Measurements from ENCODE around the gene SCGB3A2. TPM values are rescaled to one million over a fixed set of nuclear protein-coding genes. Genes with fewer than 3 reads are reported as not detected.

Gene SCGB3A2
- polyA plus RNA-seq, 4 donors = 0.97 to 2.2 TPM; not detected in 2

DNA sequence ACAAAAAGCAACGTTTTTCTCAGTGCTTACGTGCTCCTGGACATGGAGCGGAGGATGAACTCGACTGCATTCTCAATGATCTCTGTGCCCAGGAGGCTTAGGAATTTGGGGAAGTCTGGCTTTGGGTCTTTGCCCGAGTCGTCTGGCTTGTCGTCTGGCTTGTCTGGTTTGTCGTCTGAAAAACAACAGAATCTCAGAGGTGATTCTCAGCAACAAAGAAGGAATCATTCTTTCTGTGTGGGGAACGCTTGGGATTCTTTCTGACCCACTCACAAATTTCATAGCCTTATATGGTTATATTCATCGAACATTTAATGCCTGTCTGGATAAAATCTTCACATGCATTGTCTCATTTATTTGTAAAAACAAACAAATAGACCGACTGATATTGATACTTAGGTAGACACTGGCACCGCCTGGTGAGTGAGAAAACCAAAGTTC lies 23.1 kb downstream of the SCGB3A2 start:
- no peak for DNase-seq (ENCODE audit: low read depth in 4 of 4, low spot score in 3 of 4)

DNA sequence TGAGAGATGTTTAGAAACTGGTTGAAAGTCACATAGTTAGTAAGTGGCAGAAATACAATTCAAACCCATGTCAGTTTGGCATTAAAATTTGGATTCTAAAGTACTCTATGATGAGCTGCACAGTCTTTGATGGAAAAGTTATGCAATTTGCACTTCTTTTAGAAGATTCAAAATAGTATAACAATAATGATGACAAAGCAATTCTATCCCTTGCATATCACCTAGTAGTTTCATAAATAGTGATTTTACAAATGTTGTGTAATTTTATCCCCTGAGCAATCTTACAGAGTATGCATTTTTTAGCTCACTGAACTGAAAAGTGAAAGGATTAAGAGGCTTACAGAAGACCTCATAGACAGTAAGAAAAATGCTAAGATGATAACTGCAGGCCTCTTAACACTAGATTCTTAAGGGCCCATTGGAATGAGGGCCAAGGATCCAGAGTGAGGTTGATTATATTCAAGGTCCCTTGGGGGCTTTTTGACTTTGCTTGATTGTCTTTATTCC lies 24.2 kb downstream of the SCGB3A2 start:
- DNase-seq (ENCODE audit: low read depth in 4 of 4, low spot score in 3 of 4) = no peak

DNA sequence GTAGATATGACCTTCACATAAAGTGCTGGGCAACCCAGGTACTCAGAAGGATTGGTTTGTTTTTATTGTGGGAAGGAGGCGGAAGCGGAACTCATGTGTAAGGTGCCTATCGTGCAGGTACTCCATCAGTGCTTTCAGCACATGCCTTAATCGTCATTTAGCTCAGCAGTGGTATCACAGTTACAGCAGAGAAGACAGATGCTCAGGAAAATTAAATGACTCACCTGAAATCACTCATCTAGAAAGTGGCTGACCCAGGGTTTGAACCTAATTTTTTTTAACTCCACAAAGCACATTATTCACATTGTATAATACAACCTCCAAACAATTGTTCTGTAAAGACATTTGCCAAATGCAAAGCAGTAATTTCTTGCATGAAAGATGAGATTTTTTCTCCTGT lies 25.6 kb downstream of the SCGB3A2 start:
- DNase-seq (ENCODE audit: low read depth in 4 of 4, low spot score in 3 of 4) = no peak

DNA sequence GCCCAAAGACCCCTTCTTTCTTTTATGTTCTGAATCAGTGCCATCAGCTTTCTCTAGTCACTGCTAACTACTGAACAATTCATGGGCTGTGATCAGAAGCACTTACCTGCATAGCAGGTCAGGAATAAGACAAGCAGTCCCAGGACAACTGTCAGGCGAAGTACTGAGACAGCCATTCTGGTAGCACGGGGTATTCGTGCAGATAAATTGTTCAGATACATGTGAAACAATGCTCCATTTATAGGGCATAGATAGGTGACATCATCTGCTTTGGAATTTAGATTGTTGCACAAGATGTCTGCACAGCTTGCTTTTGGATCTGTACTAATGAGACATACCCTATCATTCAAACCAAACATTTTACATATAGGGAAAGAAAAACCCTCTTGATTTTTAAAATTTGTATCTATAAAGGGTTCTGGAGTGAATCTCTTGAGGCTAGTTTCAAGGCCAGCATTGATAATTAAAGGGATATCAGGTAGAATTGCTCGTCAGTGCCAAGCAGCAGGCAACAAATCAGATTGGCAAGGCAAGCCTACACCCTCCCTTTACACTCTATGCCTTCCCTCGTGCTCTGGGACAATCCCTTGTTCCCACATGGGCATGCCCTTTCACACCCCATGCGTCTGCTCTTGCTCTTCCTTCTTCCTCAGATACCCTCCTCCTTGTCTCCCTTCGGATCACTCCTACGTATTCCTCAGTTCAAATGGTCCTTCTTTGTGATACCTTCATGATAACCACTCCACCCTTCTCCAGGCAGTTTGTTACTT lies 28.0 kb downstream of the SCGB3A2 start, which contains the start of gene C5orf46:
Gene C5orf46 (minus strand): TSS at position 213 of the 770 bp plus-strand sequence. CDS start 37 bp downstream, at position 176.
- DNase-seq (ENCODE audit: low read depth in 4 of 4, low spot score in 3 of 4) = no peak

DNA sequence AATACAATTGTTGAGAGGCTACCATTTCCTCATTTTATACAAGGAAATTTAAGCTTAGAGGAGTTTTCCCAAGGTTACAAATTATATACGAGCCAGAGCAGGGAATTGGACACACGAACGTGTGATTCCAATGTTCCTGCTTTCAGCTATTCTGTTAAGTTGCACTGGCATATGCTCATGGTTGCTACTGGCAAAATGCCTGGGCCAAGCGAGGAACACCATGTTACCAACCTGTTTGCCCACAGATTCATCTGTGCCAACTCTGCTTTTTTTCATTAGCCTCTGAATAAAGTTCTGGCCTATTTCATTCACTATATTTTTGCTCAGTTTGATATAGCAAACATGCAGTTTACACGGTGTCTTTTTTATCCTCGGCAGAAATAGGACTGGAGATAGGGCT lies 32.9 kb downstream of the SCGB3A2 start:
- no peak for DNase-seq (ENCODE audit: low read depth in 4 of 4, low spot score in 3 of 4)

DNA sequence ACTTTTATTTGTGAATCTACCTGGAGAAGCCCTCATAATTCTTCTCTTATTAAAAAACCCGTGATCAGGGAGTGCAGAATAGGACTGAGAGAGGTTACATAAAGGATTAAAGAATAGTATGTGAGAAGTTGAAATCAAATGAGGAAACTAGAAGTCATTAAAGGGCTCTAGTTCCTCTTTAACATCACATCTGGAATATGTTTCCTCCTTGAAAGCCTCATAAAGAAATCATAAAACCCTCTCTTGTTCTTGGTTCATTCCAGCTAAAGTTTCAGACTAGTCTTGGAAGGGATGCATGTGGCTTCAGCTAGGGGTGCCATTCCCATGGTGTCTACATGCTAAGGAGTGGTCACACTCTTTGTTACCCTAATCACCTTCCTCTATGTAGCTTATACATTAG lies 33.5 kb downstream of the SCGB3A2 start:
- DNase-seq (ENCODE audit: low read depth in 4 of 4, low spot score in 3 of 4) = no peak

DNA sequence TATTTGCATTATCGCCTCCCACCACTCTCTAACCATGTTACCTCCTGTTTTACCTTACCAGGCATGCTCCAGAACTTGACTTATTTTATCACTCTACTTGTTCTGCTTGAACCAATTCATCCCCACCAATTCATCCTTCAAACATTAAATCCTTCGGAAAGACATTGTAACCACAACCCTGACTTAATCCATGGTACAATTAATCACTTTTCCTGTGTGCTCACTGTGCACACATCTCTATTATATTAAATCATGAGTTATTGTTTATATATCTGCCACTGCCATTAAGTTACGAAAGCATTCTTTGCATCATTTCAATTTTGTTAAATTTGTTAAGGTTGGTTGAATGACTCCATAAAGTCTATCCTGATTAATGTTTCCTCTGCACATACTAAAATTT lies 35.3 kb downstream of the SCGB3A2 start:
- DNase-seq (ENCODE audit: low read depth in 4 of 4, low spot score in 3 of 4) = no peak

DNA sequence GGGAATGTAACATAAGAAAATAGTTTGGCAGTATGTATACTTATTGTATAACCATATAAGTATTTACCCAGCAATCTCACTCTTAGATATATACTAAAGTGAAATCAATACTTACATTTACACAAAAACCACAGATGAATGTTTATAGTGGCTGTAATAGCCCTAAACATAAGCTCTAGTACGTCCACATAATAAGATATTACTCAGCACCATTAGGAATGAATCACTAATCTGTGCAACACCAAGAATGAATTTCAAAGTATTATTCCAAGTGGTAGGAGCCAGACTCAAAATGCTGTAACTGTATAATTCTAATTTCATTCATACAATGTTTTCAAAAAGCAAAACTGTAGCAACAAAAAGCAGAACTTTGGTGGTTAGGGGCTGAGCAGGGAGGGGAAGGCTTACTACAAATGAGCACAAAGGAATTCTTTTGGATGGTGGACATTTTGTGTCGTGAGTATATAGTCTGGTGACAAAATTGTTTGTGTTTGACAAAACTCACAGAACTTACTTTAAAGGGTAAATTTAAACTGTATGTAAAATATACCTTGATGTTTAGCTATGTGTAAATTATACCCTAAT lies 39.7 kb downstream of the SCGB3A2 start:
- DNase-seq (ENCODE audit: low read depth in 4 of 4, low spot score in 3 of 4) = no peak

DNA sequence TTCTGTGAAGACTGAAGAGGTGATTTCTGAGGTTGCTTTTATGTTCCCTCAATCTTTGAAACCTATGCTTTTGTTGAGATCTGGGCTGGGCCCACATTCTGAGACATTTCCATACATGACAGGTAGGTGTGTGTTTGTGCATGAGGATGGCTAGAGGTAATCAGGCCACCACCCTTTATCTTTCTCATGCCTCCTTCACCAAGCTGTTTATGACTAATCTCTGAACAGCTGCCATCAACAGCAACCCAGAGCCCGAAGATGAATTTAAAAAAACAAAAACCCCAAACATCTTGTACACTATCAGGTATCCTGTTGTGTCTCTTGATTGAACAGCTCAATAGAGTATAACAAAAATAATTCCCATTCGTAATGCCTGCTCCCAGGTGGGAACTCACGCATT lies 40.4 kb downstream of the SCGB3A2 start:
- no peak for DNase-seq (ENCODE audit: low read depth in 4 of 4, low spot score in 3 of 4)

DNA sequence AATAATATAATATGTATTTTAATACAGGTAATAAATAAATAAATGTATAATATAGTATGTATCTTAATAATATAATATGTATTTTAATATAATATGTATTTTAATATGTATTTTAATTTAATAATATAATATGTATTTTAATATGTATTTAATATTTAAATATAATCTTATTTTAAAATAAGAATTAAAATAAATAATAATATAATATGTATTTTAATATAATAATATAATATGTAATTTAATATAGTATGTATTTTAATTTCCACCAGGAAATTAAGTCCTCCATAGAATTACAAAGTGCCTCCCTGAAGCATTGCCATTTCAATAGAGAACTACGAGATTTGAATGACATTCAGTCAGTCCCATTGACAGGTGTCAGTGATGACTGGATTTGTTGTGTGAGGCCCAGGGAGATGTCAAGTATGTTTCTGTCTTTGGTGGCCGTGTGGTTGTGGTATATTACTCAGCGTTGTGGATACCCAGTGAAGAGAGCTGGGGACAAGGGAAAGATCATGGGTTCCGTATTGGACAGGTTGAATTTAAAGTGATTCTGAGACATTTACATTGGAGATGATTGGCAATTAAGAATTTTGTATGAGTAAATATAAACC lies 42.0 kb downstream of the SCGB3A2 start:
- DNase-seq (ENCODE audit: low read depth in 4 of 4, low spot score in 3 of 4) = no peak

DNA sequence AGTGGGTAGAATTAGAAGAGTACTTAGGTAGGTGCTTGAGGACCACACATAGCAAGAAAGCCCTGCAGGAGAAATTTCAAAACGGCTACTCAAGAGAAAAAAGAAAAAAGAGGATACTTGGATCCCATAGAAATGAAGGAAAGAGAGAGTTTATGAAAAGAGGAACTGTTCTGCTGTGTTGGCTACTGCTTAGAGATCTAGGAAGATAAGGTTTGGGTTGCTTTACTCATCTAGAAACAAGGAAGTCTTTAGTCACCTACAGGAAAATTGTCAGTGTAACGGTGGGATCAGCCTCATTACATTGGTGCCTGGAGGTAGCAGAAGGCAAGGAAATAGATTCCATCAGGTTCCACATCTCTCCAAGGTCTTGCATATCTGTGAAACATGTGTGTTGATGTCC lies 42.6 kb downstream of the SCGB3A2 start:
- DNase-seq (ENCODE audit: low read depth in 4 of 4, low spot score in 3 of 4) = no peak

DNA sequence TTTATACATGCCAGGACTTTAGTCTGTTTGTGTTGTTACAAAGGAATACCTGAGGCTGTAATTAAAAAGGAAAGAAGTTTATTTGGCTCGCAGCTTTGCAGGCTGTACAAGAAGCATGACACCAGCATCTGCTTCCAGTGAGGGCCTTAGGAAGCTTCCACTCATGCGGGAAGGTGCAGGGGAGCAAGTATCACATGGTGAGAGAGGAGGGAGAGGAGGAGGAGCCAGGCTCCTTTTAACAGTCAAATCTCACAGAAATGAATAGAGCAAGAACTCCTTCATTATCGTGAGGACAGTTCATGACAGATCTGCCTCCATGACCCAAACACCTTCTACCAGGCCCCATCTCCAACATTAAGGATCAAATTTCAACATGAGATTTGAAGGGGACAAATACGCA lies 46.5 kb downstream of the SCGB3A2 start:
- DNase-seq (ENCODE audit: low read depth in 4 of 4, low spot score in 3 of 4) = no peak

DNA sequence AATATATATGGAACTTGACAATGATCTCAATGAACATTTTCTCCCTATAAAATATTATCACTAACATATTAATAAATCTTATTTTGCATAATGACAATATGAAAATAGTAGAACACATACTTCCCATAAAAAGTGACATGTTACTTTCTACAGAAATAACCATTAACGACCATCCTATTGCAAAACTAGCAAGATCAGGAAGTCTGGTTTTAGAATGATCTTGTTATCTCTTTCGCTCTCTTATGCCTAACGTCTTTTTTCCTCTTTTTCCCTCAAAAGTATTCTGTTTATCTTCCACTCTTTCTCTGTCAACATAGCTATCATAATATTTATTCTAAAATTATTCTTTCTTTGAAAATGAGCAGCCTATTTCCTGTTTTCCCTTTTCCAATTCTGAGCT lies 49.4 kb downstream of the SCGB3A2 start:
- DNase-seq (ENCODE audit: low read depth in 4 of 4, low spot score in 3 of 4) = no peak

DNA sequence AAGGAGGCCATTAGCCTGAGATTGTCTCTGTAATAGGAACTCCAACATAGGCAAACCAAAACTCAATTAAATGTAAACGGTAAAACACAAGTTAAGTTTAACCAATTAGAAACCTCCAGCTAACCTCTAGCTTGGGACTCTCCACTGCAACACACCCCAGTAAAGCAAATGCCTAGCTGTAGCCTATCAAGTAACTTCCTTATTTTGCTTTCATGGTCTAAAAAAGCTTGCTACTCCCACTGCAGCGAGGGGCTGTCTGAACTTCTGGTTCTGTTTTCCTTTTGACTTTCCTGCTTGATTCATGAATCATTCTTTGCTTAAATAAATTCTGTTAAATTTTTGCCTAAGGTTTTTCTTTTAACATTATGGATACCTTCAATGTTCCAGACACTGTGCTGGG lies 52.3 kb downstream of the SCGB3A2 start:
- no peak for DNase-seq (ENCODE audit: low read depth in 4 of 4, low spot score in 3 of 4)

Other genes with a start within 250 kb of the SCGB3A2 start
- gene JAKMIP2, start 96.0 kb upstream of the SCGB3A2 start, polyA plus RNA-seq (ENCODE audit: insufficient read length in 4 of 4) = 1 to 10 TPM; 3.6 to 5.4 (median 4.9) TPM
- 100 to 1,000 TPM in 1 of 4 donors, 10 to 100 TPM in 2, 1 to 10 TPM in 1; 9.0 to 108 (median 50.4) TPM for gene SPINK1, start 47.0 kb upstream of the SCGB3A2 start, polyA plus RNA-seq (ENCODE audit: insufficient read length in 4 of 4)
- gene C5orf46, start 27.8 kb downstream of the SCGB3A2 start, polyA plus RNA-seq (ENCODE audit: insufficient read length in 4 of 4) = not detected
- gene SPINK5, start 185.3 kb downstream of the SCGB3A2 start, polyA plus RNA-seq (ENCODE audit: insufficient read length in 4 of 4) = under 1 TPM; 0.29 to 0.63 (median 0.38) TPM